HFFc6 (cell line): Measurements from ENCODE around the gene SPATS2L. TPM values are rescaled to one million over a fixed set of nuclear protein-coding genes. Genes with fewer than 3 reads are reported as not detected.

ENCODE experiments used
- DNase-seq: peaks from one replicate; pipeline ENCODE4 v3.0.0-alpha.2; 2018
- H3K27ac Mint-ChIP-seq: 2 replicates; pipeline ENCODE4 v1.8.0; 2020; ENCODE audit warnings: mild to moderate bottlenecking, mixed read lengths
- H3K27me3 Mint-ChIP-seq: 2 replicates; pipeline ENCODE4 v1.8.0; 2021; ENCODE audit warnings: mild to moderate bottlenecking, moderate library complexity, mixed read lengths; ENCODE audit not compliant: insufficient read depth
- H3K36me3 Mint-ChIP-seq: 2 replicates; pipeline ENCODE4 v1.8.0; 2021; ENCODE audit warnings: low read depth, mixed read lengths
- H3K4me1 Mint-ChIP-seq: 2 replicates; pipeline ENCODE4 v1.8.0; 2020; ENCODE audit warnings: low read depth, mixed read lengths
- H3K4me3 Mint-ChIP-seq: 2 replicates; pipeline ENCODE4 v1.8.0; 2020; ENCODE audit warnings: mild to moderate bottlenecking, moderate library complexity, mixed read lengths
- H3K9me3 Mint-ChIP-seq: 2 replicates; pipeline ENCODE4 v1.8.0; 2020; ENCODE audit warnings: mild to moderate bottlenecking, mixed read lengths
- CTCF ChIP-seq: fragments of 200-600 bp; sonication (generic); IDR thresholded peaks from 2 replicates; pipeline ENCODE4 v1.5.0; 2021; ENCODE audit warnings: antibody characterized with exemption, mild to moderate bottlenecking
- total RNA-seq, 6 experiments: library from RNA; stranded (reverse); fragmentation: NEBNext Ultra II Directional; extraction: Animal tissue kit (Norgen Biotek cat#: 25700); gene quantifications; 2 replicates in 1 of 6; 3 replicates in 5 of 6; pipeline ENCODE4 v1.2.3, GENCODE V29; 2021

SPATS2L gene
- total RNA-seq, 6 experiments from 2014 or later = 146 to 205 (median 198) TPM

GRCh38 chr2:200262047-200262446 lies 44.4 kb upstream of the SPATS2L start:
- no peaks in the 10 kb centered on the region for H3K36me3 Mint-ChIP-seq
- peaks cover 16% of the 10 kb centered on the region for H3K27me3 Mint-ChIP-seq
- no peak overlapping the region for H3K27ac Mint-ChIP-seq
- no peak for TF ChIP-seq CTCF
- H3K9me3 Mint-ChIP-seq = no peaks in the 10 kb centered on the region
- no peaks in the 10 kb centered on the region for H3K4me1 Mint-ChIP-seq
- no peak overlapping the region for H3K4me3 Mint-ChIP-seq
- DNase-seq = no peak

- Mint-ChIP-seq H3K27ac (no peak overlapping the region), H3K9me3 (no peaks in the 10 kb centered on the region), H3K27me3 (peaks cover 10% of the 10 kb centered on the region), H3K4me3 (no peak overlapping the region), H3K36me3 (no peaks in the 10 kb centered on the region), H3K4me1 (no peaks in the 10 kb centered on the region)
- no peak for DNase-seq
- TF ChIP-seq CTCF = no peak
Observed at GRCh38 chr2:200263279-200263678, 43.2 kb upstream of the SPATS2L start.

GRCh38 chr2:200264631-200265030 lies 41.9 kb upstream of the SPATS2L start:
- TF ChIP-seq CTCF = no peak
- peaks cover 12% of the 10 kb centered on the region for H3K27me3 Mint-ChIP-seq
- H3K36me3 Mint-ChIP-seq = no peaks in the 10 kb centered on the region
- H3K4me3 Mint-ChIP-seq = no peak overlapping the region
- H3K4me1 Mint-ChIP-seq = no peaks in the 10 kb centered on the region
- DNase-seq = no peak
- H3K27ac Mint-ChIP-seq = no peak overlapping the region
- H3K9me3 Mint-ChIP-seq = no peaks in the 10 kb centered on the region

- no peak overlapping the region for H3K27ac Mint-ChIP-seq
- no peak overlapping the region for H3K4me3 Mint-ChIP-seq
- H3K27me3 Mint-ChIP-seq = peaks cover 12% of the 10 kb centered on the region
- no peaks in the 10 kb centered on the region for H3K4me1 Mint-ChIP-seq
- no peak for TF ChIP-seq CTCF
- DNase-seq = no peak
- no peaks in the 10 kb centered on the region for H3K9me3 Mint-ChIP-seq
- no peaks in the 10 kb centered on the region for H3K36me3 Mint-ChIP-seq
Observed at GRCh38 chr2:200266406-200266805, 40.1 kb upstream of the SPATS2L start.

GRCh38 chr2:200267350-200267749 lies 39.1 kb upstream of the SPATS2L start:
- Mint-ChIP-seq H3K9me3 (no peaks in the 10 kb centered on the region), H3K27me3 (peaks cover 12% of the 10 kb centered on the region), H3K27ac (no peak overlapping the region), H3K36me3 (no peaks in the 10 kb centered on the region), H3K4me1 (no peaks in the 10 kb centered on the region), H3K4me3 (no peak overlapping the region)
- DNase-seq = no peak
- no peak for TF ChIP-seq CTCF

- no peaks in the 10 kb centered on the region for H3K36me3 Mint-ChIP-seq
- no peak overlapping the region for H3K27ac Mint-ChIP-seq
- no peak for TF ChIP-seq CTCF
Observed at GRCh38 chr2:200270732-200271131, 35.8 kb upstream of the SPATS2L start.

More at GRCh38 chr2:200270732-200271131, 35.8 kb upstream of the SPATS2L start:
- no peaks in the 10 kb centered on the region for H3K9me3 Mint-ChIP-seq
- peaks cover 6% of the 10 kb centered on the region for H3K27me3 Mint-ChIP-seq
- no peak overlapping the region for H3K4me3 Mint-ChIP-seq
- no peak for DNase-seq
- H3K4me1 Mint-ChIP-seq = peaks cover 4% of the 10 kb centered on the region; the same call in 1 of the 2 replicates
